Bronchial epithelial cell (primary cell): ENCODE data around the gene CCNK. TPM values are rescaled to one million over a fixed set of nuclear protein-coding genes. Genes with fewer than 3 reads are reported as not detected.

Source experiments
- DNase-seq: peaks from one replicate; pipeline ENCODE4 v3.0.0-alpha.2; 2010; ENCODE audit warnings: low read depth
- FAIRE-seq: peaks from 2 replicates; lab custom pipeline; 2011; peaks lifted over from hg19 to GRCh38; lab: Jason Lieb, UNC
- H3K27me3 ChIP-seq: 2 replicates; pipeline ENCODE4 v1.5.1; 2011; ENCODE audit warnings: low read length; ENCODE audit not compliant: control insufficient read depth, insufficient read depth
- H3K36me3 ChIP-seq: 2 replicates; pipeline ENCODE4 v1.5.1; 2011; ENCODE audit warnings: low read length; ENCODE audit not compliant: control insufficient read depth, insufficient read depth
- H3K4me3 ChIP-seq: 2 replicates; pipeline ENCODE4 v1.5.1; 2011; ENCODE audit warnings: mild to moderate bottlenecking, low read depth, low read length, control low read depth
- CTCF ChIP-seq: IDR thresholded peaks from 2 replicates; pipeline ENCODE4 v1.5.1; 2011; ENCODE audit warnings: mild to moderate bottlenecking, moderate library complexity, low read length, control low read depth, inconsistent platforms; ENCODE audit not compliant: insufficient read depth, severe bottlenecking
- total RNA-seq: library from RNA; depleted of rRNA; stranded (reverse); fragments of >200 nt; gene quantifications from 2 replicates; pipeline ENCODE4 v1.2.1, GENCODE V29; 2014

The CCNK gene
- total RNA-seq, 1 donor from 2014 or later = 18.4 TPM

DNA sequence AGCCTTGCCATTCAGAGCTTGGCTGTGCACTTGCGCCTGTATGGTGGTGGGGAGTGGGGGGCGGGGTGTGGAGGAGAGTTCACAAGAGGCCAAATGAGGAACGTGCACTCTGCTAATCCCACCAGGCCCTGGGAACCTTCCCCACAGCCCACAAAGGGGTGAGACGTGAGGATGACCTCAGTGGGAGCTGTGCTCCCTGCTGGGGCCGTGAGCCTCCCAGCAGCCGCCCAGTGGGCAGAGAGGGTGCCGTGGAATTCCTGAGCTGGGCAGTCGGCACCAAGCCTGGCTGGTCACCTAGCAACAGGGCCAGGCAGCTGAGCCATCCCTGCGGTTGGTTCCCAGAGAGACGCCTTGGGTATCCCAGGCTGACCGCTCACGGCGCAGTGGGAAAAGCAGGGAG, 53.7 kb downstream of the CCNK start:
- Histone ChIP-seq H3K27me3 (no peaks in the 10 kb centered on the region), H3K4me3 (no peak overlapping the region), H3K36me3 (peaks cover 4% of the 10 kb centered on the region)
- DNase-seq (no peak), FAIRE-seq (no peak)
- no peak for TF ChIP-seq CTCF

- no peak for FAIRE-seq
- no peaks in the 10 kb centered on the region for H3K27me3 ChIP-seq
- H3K36me3 ChIP-seq = peaks cover 4% of the 10 kb centered on the region
- H3K4me3 ChIP-seq = no peak overlapping the region
- TF ChIP-seq CTCF = no peak
- DNase-seq = no peak
These were observed 54.2 kb downstream of the CCNK start for GRCh38 chr14:99535448-99535847.

- no peak for TF ChIP-seq CTCF
- H3K27me3 ChIP-seq = no peaks in the 10 kb centered on the region
- no peak for DNase-seq
- FAIRE-seq = no peak
- H3K36me3 ChIP-seq = peaks cover 4% of the 10 kb centered on the region
- no peak overlapping the region for H3K4me3 ChIP-seq
These were observed 54.9 kb downstream of the CCNK start for GRCh38 chr14:99535908-99536778.

DNA sequence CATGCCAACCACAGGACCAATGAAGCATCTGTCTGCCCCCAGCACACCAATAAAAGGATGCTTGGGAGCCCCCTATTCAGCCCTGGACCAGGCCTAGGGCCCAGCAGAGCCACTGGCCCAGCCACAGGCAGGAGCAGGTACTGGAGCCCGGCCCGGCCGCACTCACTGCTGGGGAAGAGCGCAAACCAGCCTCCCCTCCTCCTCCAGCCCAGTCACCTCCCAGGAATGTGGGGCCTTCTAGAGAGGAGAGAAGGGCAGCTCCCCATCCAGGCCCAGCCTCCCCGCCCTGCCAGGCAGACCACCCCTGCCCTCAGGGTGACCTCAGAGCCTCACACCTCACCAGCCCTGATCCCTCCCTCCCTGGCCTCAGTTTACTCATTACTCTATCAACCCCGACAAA, 56.2 kb downstream of the CCNK start:
- TF ChIP-seq CTCF = no peak
- DNase-seq (peak; percentile 61), FAIRE-seq (peak; percentile 7)
- H3K36me3 ChIP-seq = peaks cover 4% of the 10 kb centered on the region
- no peaks in the 10 kb centered on the region for H3K27me3 ChIP-seq
- no peak overlapping the region for H3K4me3 ChIP-seq

- Histone ChIP-seq H3K27me3 (no peaks in the 10 kb centered on the region), H3K36me3 (peaks cover 4% of the 10 kb centered on the region), H3K4me3 (no peak overlapping the region)
- TF ChIP-seq CTCF = no peak
- no peak for FAIRE-seq
- DNase-seq = no peak
These were observed 57.1 kb downstream of the CCNK start for GRCh38 chr14:99538275-99538674.
